Erythroblast (primary cell): ENCODE results near the gene CYTH3.
"Not testable (repeated sequence)": the region's sequence is repeated elsewhere in the genome, so short reads cannot be mapped to it uniquely, and the experiment has no call there.

Source experiments
- GATA1 ChIP-seq: IDR thresholded peaks from 2 replicates; pipeline ENCODE4 v1.6.1; 2011; ENCODE audit warnings: low read depth, mild to moderate bottlenecking, control low read depth, low read length, moderate library complexity
- POLR2A ChIP-seq: IDR thresholded peaks from 2 replicates; pipeline ENCODE4 v1.6.1; 2011; ENCODE audit warnings: mild to moderate bottlenecking, low read length

GRCh38 chr7:6291941-6292340, 19.5 kb upstream of the CYTH3 start:
- not testable (repeated sequence) for TF ChIP-seq POLR2A, GATA1
